Caki2 (cell line): Measurements from ENCODE around the gene NMNAT1. TPM values are rescaled to one million over a fixed set of nuclear protein-coding genes. Genes with fewer than 3 reads are reported as not detected.
"Not testable (repeated sequence)": the region's sequence is repeated elsewhere in the genome, so short reads cannot be mapped to it uniquely, and the experiment has no call there.

Source experiments
- DNase-seq: peaks from one replicate; pipeline ENCODE4 v3.0.0-alpha.2; 2015; ENCODE audit warnings: low read depth
- in situ Hi-C: cut with HindIII; loops from 2 replicates; pipeline ENCODE4 v1.10.0; 2016; ENCODE audit warnings: low sequenced_read_pairs, low pct_unique_long_range_greater_than_20kb, mixed read lengths
- total RNA-seq: library from RNA; depleted of rRNA; stranded (reverse); fragments of >200 nt; shearing (Covaris generic); gene quantifications from 2 replicates; pipeline ENCODE4 v1.2.3, GENCODE V29; 2014; ENCODE audit warnings: low replicate concordance

Gene NMNAT1
- total RNA-seq, 1 experiment from 2014 or later = 18.5 TPM

DNA sequence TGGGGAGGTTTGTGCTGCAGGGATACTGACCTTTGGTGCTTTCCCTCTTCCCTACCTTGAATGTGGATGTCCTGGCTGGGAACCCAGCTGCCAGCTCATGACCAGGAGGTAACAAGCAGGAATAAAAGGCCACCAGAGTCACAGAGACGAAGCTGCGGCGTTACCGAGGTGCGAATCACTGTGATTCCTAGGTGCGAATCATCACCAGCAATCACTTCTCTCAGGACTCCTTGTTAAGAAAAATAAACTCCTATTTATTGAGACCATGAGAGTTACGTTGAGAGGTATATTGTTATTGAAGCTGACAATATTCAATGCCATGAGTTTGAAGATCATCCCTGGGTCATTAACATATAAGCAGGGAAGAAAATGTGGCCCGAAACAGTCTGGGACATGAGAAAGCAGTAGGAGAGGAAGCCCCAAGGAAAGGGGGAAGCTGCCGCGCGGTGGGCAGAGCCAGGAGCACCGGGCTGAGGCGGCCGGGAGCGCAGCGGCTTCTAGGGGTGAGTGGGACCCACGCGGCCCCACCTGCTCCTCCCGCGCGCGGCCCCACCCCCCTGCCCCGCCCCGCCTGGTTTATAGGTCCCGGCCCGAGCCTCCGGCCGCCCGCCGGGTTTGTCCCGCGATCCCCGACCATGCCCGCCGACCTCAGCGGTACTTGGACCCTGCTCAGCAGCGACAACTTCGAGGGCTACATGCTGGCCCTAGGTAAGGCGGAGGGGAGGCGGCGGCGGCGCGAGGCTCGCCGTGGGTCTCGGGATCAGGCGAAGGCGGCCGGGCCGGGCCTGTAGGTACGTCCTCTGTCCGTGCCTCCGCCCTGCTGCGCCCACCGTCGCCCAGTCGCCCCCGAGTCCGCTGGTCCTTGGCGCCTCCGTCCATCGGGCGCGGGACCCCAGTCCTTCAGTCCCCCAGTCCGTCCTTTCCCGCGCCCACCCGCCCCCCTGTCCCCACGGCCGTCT is 53.6 kb downstream of the NMNAT1 start, which contains the start of gene RBP7:
Gene RBP7 (plus strand): TSS at position 605 of the 959 bp plus-strand sequence. CDS start 31 bp downstream, at position 636.
- in situ Hi-C loops = no loop called here
- DNase-seq = no peak

DNA sequence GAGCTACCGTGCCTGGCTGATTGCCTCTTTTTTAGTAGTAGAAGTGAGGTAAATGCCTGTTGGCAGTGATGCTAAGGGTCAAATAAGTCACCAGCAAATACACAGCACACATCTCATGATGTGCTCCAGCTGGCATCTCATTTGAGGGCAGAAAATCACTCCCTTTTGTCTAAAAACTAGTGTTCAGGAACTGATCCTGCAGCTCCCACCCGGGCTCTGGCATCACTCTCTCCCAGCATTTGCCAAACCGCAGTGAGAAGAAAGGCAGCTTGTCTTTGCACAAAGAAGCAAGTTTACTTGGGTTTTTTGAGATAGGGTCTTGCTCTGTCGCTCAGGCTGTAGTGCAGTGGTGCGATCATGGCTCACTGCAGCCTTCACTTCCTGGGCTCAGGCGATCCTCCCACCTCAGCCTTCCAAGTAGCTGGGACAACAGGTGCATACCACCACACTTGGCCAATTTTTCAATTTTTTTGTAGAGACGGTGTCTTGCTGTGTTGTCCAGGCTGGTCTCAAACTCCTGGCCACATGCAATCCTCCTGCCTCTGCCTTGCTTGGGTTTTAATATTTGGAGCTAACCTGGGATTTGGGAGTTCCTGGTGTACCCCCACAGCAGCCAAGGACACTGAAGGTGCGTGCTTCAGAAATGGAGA is 57.9 kb downstream of the NMNAT1 start:
- no peak for DNase-seq
- in situ Hi-C loops = no loop called here

DNA sequence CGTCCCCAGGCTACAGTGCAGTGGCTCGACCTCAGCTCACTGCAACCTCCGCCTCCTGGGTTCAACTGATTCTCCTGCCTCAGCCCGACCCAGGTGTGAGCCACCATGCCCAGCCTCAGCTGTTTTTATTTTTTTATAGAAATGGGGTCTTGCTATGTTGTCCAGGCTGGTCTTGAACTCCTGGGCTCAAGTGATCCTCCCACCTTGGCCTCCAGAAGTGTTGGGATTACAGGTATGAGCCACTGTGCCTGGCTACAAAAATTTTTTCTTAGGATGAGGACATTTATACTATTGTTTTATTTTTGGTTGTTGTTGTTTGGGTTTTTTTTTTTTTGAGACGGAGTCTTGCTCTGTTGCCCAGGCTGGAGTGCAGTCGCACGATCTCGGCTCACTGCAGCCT is 62.0 kb downstream of the NMNAT1 start:
- DNase-seq, in situ Hi-C loops: not testable (repeated sequence)

DNA sequence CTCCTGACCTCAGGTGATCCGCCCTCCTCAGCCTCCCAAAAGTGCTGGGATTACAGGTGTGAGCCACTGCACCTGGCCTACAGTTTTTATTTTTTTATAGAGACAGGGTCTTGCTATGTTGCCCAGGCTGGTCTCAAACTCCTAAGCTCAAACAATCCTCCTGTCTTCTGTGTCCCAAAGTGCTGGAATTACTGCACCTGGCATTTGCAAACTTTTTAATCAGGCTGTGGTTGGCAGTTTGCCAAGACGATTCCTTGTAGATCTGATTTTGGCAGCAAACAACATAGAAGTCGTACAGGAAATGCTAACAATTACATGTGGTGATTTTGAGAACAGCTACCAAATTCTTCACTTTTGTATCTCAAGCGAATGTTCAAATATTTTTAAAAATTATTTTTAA is 63.9 kb downstream of the NMNAT1 start:
- no peak for DNase-seq
- in situ Hi-C loops = no loop called here

DNA sequence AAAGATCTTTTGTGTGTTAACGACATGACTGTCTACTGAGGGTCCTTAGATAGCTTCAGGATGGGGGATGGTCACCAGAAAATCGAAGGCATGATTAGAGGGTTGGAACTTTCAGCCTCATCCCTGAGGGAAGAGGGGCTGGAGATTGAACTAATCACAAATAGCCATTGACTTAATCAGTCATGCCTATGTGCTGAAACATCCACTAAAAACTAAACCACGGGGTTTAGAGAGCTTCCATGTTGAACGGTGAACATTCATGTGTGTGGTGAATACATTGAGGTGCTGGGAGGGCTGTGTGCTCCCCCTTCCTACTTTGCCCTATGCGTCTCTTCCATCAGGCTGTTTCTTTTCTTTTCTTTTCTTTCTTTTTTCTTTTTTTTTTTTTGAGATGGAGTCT is 70.7 kb downstream of the NMNAT1 start:
- in situ Hi-C loops = no loop called here
- no peak for DNase-seq

DNA sequence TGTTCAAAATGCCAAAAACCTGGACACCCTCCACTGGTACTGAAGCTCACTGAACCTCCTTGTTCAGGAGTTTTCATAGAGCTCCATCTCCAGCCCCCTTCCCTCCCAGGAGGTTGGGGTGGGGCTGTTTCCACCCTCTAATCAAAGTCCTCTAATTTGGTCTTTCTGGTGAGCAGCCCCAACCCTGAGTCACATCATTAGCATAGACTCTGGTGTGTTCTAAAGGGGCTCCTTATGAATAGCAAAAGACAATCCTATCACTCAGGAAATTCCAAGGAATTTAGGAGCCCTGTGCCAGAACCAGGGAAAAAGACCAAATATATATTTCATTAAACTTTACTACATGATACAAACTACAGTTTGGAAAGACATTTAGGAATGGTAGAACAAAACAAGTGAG is 76.3 kb downstream of the NMNAT1 start:
- in situ Hi-C loops = no loop called here
- no peak for DNase-seq

DNA sequence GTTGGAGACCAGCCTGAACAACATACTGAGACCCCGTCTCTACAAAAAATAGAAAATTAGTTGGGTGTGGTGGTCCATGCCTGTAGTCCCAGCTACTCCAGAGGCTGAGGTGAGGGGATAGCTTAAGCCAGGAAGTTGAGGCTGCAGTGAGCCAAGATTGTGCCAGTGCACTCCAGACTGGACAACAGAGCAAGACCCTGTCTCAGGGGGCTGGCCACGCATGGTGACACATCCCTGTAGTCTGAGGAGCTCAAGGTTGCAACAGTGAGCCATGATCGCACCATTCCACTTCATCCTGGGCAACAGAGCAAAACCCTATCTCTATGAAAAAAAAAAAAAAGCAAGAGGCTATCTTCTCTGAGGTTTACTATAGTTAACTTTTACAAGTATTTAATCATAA is 76.8 kb downstream of the NMNAT1 start:
- DNase-seq = no peak
- in situ Hi-C loops = no loop called here

DNA sequence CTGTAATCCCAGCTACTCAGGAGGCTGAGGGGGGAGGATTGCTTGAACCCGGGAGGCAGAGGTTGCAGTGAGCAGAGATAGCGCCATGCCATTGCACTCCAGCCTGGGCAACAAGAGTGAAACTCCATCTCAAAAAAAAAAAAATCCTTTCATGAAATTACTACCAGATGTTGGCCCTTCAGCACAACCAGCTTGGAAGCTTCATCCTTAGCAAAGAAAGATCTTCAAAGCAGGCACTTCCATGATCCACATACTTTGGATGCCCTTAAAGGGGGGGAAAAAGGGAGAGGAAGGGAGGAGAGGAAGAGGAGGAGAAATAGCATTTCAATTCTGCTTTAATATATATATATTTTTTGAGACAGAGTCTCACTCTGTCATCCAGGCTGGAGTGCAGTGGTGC is 77.4 kb downstream of the NMNAT1 start:
- DNase-seq, in situ Hi-C loops: not testable (repeated sequence)

DNA sequence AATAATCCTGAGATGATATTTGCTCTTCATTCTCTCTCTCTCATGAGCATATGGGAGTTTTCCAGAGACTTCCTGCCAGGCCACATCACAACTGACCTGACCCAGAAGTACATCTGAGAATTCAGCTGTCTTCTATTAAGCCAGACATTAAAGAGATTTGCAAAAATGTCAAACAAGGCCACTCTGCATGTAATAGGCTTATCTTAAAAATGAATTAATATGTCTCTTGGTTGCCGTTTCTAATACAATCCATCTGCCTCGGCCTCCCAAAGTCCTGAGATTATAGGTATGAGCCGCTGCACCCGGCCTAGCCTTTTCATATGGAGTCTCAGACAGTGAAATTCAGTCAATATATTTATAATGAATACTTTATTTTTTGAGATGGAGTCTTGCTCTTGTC is 78.7 kb downstream of the NMNAT1 start:
- in situ Hi-C loops, DNase-seq: not testable (repeated sequence)

DNA sequence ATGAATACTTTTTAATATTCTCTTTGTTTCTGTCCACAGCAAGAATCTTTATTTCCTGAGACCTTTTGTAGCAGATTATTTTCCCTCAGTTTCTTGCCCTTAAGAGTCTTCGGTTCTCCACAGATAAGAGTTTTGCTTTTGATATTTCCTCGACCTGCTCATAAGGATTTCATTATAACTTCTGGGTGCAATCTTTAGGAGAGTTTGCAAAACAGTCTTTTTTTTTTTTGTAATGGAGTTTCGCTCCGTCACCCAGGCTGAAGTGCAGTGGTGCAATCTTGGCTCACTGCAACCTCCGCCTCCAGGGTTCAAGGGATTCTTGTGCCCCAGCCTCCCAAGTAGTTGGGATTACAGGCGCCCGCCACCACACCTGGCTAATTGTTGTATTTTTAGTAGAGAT is 79.4 kb downstream of the NMNAT1 start:
- DNase-seq = no peak
- in situ Hi-C loops = no loop called here

DNA sequence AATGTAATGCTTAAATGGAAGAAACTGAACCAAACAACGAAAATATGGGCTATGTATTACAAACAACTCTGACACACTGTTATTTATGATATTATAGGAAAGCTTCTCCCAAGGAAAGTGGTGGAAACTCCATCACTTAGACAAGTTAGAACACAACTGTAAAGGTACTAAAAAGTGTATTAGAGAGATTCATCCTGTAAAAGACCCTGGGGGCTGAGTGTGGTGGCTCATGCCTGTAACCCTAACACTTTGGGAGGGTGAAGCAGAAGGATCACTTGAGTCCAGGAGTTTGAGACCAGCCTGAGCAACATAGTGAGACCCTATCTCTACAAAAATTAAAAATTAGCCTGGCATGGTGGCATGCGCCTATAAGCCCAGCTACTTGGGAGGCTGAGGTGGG is 82.1 kb downstream of the NMNAT1 start:
- no peak for DNase-seq
- in situ Hi-C loops = no loop called here

DNA sequence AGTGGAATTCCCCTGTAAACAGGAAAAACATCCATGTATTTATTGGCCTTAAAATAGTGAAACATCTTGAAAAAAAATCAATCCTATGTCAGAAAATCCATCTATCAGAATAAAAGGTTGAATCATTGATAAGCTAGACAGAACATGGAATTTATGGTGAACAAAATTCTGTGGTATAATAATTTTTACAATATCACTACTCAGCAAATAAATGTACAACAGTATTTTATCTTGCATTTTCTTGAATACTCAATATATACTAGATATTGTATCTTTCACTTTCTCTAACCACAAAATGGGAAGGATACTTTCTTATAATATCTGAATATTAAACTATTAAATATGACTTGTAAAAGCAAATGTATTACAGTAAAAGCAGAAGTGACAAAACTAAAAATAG is 83.8 kb downstream of the NMNAT1 start:
- in situ Hi-C loops = no loop called here
- DNase-seq = no peak

DNA sequence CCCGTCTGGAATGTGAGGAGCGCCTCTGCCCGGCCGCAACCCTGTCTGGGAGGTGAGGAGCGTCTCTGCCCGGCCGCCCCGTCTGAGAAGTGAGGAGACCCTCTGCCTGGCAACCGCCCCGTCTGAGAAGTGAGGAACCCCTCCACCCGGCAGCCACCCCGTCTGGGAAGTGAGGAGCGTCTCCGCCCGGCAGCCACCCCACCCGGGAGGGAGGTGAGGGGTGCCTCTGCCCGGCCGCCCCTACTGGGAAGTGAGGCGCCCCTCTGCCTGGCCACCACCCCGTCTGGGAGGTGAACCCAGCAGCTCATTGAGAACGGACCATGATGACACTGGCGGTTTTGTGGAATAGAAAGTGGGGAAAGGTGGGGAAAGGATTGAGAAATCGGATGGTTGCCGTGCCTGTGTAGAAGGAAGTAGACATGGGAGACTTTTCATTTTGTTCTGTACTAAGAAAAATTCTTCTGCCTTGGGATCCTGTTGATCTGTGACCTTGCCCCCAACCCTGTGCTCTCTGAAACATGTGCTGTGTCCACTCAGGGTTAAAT is 85.8 kb downstream of the NMNAT1 start:
- in situ Hi-C loops, DNase-seq: not testable (repeated sequence)

DNA sequence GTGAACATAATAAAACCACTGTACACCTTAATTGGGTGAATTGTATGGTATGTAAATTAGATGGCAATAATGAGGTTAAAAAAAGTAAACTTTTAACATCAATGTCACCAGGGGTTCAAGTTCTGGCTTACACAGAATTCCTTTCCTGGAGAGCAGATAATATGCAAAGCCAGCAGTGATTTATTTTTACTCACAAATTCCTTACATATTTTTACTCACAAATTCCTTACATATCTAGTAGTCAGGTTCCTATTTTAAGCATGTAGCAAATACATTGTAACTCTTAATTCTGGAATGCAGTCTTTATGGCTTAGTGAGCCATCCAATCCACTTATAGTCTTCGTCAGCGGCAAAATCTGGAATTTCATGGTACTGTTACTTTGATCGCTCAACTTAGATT is 88.2 kb downstream of the NMNAT1 start:
- in situ Hi-C loops = no loop called here
- DNase-seq = peak; percentile 41

DNA sequence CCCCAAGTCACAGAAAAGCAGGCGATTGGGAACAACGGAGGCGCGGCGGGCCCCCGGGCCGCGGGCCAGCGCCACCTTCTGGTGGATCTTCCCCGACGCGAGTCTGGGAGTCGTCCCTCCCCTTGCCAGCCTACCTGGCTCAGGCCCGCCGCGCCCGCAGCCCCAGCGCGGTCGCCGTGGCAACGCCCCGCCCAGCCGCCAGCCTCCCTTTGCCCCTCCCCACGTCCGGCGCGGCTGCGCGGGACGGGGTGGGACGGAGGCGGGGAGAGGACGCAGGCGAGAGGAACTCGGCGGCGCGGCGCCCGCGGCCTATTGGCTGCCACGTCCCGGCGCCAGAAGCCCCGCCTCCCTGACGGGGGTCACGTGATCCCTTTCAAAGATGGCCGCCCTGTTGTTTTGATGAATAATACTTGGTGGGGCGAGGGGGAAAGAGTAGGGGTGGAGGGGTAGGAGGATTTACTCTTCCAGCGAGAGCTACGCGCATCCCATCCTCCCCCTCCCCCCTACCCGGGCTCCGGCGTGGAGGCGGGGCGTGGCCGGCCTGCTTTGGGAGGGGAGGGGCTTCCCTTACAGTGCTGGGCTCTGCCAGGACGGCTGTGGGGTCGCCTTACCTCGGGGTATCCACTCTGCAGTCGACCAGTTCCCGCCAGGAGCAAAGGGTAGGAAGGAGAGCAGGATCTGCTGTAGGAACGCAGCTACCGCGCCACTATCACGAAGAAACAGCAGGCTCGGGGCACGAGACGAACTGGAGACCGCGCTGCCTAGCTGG is 89.5 kb downstream of the NMNAT1 start, which contains the start of gene UBE4B:
Gene UBE4B (plus strand): TSS at position 369 of the 769 bp plus-strand sequence. CDS start 713 bp downstream, outside the sequence.
- in situ Hi-C loops = no loop called here
- peak; percentile 99 for DNase-seq

DNA sequence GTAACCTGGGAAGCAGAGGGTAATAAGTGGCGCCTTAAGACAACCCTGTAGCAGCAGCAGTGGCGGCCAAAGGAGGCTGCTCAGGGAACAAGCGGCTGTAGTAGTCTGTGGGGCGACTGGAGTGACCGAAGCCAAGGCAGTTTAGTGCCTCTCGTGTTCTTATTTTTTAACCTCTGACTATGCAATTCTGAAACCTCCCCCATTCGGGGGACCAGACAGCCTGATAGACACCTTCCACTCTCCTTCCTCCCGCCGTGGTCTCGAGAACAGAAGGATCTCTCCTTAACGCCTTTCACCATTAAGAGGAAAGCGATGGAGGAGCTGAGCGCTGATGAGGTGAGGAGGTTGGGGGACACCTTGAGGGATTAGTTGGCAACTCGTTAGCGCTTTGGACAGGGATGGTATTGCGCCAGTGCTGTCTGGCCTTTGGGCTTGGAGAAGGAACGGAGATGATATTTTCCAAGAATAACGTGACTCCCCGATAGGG is 90.1 kb downstream of the NMNAT1 start:
- DNase-seq = peak; percentile 55
- in situ Hi-C loops = no loop called here
